Prostate gland (tissue), 2 donors: Measurements from ENCODE around the gene ASXL3.

Experiments
- POLR2A ChIP-seq: fragments of 450-650 bp; IDR thresholded peaks from one replicate; pipeline ENCODE4 v1.6.1; 2016; ENCODE audit warnings: antibody characterized with exemption, mild to moderate bottlenecking
- POLR2AphosphoS5 ChIP-seq: sonication (generic); formaldehyde crosslinking; IDR thresholded peaks from one replicate; pipeline ENCODE4 v1.6.1; 2017; ENCODE audit warnings: antibody characterized with exemption
- TF ChIP-seq, protein P1 (sequence below), 4 experiments: fragments of 200-600 bp in 2 of 4; fragments of 450-650 bp in 2 of 4; sonication (generic) in 2 of 4; IDR thresholded peaks; 1 replicate in 3 of 4; 2 replicates in 1 of 4; pipeline ENCODE4 v1.5.1; 2016 to 2019; ENCODE audit warnings: antibody characterized with exemption in 4 of 4, mild to moderate bottlenecking in 2 of 4, moderate library complexity in 2 of 4

DNA sequence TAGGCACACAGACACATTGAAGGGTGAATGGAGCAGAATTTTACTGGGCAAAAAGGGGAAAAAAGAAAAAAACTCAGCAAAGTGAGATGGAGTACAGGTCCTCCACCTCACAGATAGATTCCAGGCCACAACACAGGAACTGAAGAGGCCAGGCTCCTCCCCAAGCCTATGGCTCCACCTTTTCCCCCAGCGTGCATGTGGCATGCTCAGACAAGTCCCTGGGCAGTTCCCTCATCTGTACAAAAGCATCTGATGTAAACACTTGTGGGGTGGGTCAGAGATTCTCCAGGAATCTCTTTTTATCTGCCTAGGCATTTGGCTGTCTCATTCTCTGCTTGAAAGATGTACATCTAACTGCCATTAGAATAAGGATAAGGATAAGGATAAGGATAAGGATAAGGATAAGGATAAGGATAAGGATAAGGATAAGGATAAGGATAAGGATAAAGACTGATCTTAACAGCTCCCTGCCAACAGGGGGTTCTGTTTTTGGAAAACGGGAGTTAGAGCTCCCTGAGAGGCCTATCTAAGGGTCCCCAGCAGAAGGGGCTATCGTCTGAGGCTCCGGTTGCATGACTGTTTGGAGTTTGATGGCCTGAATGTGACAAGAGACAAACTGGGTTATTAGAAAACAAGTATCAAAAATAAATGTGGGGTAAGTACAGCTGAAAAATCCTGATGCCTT lies 17.2 kb upstream of the ASXL3 start:
- TF ChIP-seq, protein P1, sequence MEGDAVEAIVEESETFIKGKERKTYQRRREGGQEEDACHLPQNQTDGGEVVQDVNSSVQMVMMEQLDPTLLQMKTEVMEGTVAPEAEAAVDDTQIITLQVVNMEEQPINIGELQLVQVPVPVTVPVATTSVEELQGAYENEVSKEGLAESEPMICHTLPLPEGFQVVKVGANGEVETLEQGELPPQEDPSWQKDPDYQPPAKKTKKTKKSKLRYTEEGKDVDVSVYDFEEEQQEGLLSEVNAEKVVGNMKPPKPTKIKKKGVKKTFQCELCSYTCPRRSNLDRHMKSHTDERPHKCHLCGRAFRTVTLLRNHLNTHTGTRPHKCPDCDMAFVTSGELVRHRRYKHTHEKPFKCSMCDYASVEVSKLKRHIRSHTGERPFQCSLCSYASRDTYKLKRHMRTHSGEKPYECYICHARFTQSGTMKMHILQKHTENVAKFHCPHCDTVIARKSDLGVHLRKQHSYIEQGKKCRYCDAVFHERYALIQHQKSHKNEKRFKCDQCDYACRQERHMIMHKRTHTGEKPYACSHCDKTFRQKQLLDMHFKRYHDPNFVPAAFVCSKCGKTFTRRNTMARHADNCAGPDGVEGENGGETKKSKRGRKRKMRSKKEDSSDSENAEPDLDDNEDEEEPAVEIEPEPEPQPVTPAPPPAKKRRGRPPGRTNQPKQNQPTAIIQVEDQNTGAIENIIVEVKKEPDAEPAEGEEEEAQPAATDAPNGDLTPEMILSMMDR (IDR thresholded peaks at IDR 0.05): no peak
- TF ChIP-seq POLR2AphosphoS5 (no peak), POLR2A (no peak)
